BLaER1 (cell line): Measurements from ENCODE around the gene MCOLN1.
A peak's percentile ranks its signal among the peaks of the same experiment; 100 is the strongest.

Experiments
- H3K27ac ChIP-seq: shearing (Covaris generic); formaldehyde crosslinking; 2 replicates; pipeline ENCODE4 v1.8.1; 2022
- H3K27me3 ChIP-seq: shearing (Covaris generic); formaldehyde crosslinking; 2 replicates; pipeline ENCODE4 v1.8.1; 2022
- H3K36me3 ChIP-seq: shearing (Covaris generic); formaldehyde crosslinking; 2 replicates; pipeline ENCODE4 v1.8.1; 2022
- H3K4me1 ChIP-seq: shearing (Covaris generic); formaldehyde crosslinking; 2 replicates; pipeline ENCODE4 v1.8.1; 2022
- H3K4me2 ChIP-seq: shearing (Covaris generic); formaldehyde crosslinking; 2 replicates; pipeline ENCODE4 v1.8.1; 2022
- H3K4me3 ChIP-seq: shearing (Covaris generic); formaldehyde crosslinking; 2 replicates; pipeline ENCODE4 v1.8.1; 2022
- H3K9ac ChIP-seq: shearing (Covaris generic); formaldehyde crosslinking; 2 replicates; pipeline ENCODE4 v1.8.1; 2022
- H3K9me3 ChIP-seq: shearing (Covaris generic); formaldehyde crosslinking; 2 replicates; pipeline ENCODE4 v1.8.1; 2022
- H4K20me1 ChIP-seq: shearing (Covaris generic); formaldehyde crosslinking; 2 replicates; pipeline ENCODE4 v1.8.1; 2022
- Cebpa-rat ChIP-seq: shearing (Covaris generic); IDR thresholded peaks from 2 replicates; pipeline ENCODE4 v1.8.1; 2022

The MCOLN1 gene

GRCh38 chr19:7540761-7541474, 18.5 kb downstream of the MCOLN1 start:
- no peak overlapping the region for H3K27ac ChIP-seq
- TF ChIP-seq Cebpa-rat: no peak
- H4K20me1 ChIP-seq: no peaks in the 10 kb centered on the region
- H3K36me3 ChIP-seq: peaks cover 52% of the 10 kb centered on the region
- H3K9me3 ChIP-seq: no peaks in the 10 kb centered on the region
- H3K4me3 ChIP-seq: peak overlapping the region; percentile 28; the same call in 1 of the 2 replicates
- H3K27me3 ChIP-seq: no peaks in the 10 kb centered on the region
- H3K9ac ChIP-seq: no peak overlapping the region
- peak overlapping the region; percentile 80 for H3K4me2 ChIP-seq
- peaks cover 53% of the 10 kb centered on the region for H3K4me1 ChIP-seq

- Histone ChIP-seq H3K27ac (no peak overlapping the region), H3K36me3 (peaks cover 57% of the 10 kb centered on the region), H3K4me3 (no peak overlapping the region), H4K20me1 (no peaks in the 10 kb centered on the region), H3K27me3 (no peaks in the 10 kb centered on the region), H3K9ac (no peak overlapping the region), H3K4me2 (peak overlapping the region; percentile 80), H3K9me3 (no peaks in the 10 kb centered on the region), H3K4me1 (peaks cover 48% of the 10 kb centered on the region)
- no peak for TF ChIP-seq Cebpa-rat
Measured at GRCh38 chr19:7541475-7541824, 19.0 kb downstream of the MCOLN1 start.

- H3K4me1 ChIP-seq: peaks cover 44% of the 10 kb centered on the region
- no peaks in the 10 kb centered on the region for H3K27me3 ChIP-seq
- no peaks in the 10 kb centered on the region for H4K20me1 ChIP-seq
- no peak overlapping the region for H3K27ac ChIP-seq
- no peak for TF ChIP-seq Cebpa-rat
- no peak overlapping the region for H3K9ac ChIP-seq
- peak overlapping the region; percentile 80 for H3K4me2 ChIP-seq
- no peaks in the 10 kb centered on the region for H3K9me3 ChIP-seq
- H3K36me3 ChIP-seq: peaks cover 58% of the 10 kb centered on the region
- no peak overlapping the region for H3K4me3 ChIP-seq
Measured at GRCh38 chr19:7541828-7542443, 19.5 kb downstream of the MCOLN1 start.

- Histone ChIP-seq H3K27me3 (no peaks in the 10 kb centered on the region), H3K9me3 (no peaks in the 10 kb centered on the region), H3K4me2 (no peak overlapping the region), H3K9ac (no peak overlapping the region), H4K20me1 (no peaks in the 10 kb centered on the region), H3K27ac (no peak overlapping the region), H3K4me1 (peaks cover 40% of the 10 kb centered on the region), H3K4me3 (no peak overlapping the region), H3K36me3 (peaks cover 51% of the 10 kb centered on the region)
- no peak for TF ChIP-seq Cebpa-rat
Measured at GRCh38 chr19:7542556-7543348, 20.3 kb downstream of the MCOLN1 start.

GRCh38 chr19:7544626-7545025, 22.2 kb downstream of the MCOLN1 start:
- peak overlapping the region; percentile 38; the same call in 1 of the 2 replicates for H3K9ac ChIP-seq

GRCh38 chr19:7545300-7545699, 22.9 kb downstream of the MCOLN1 start:
- Histone ChIP-seq H3K9ac (0 out of 2 replicates have a peak overlapping the region, but pooled peaks have one; percentile 38), H3K9me3 (no peaks in the 10 kb centered on the region), H4K20me1 (no peaks in the 10 kb centered on the region), H3K4me1 (peaks cover 36% of the 10 kb centered on the region), H3K27me3 (no peaks in the 10 kb centered on the region), H3K36me3 (peaks cover 39% of the 10 kb centered on the region), H3K4me2 (peak overlapping the region; percentile 66), H3K27ac (no peak overlapping the region; the same call in 1 of the 2 replicates), H3K4me3 (no peak overlapping the region)
- TF ChIP-seq Cebpa-rat: no peak

More at GRCh38 chr19:7544626-7545025, 22.2 kb downstream of the MCOLN1 start:
- no peak for TF ChIP-seq Cebpa-rat
- H3K4me2 ChIP-seq: peak overlapping the region; percentile 66
- H3K9me3 ChIP-seq: no peaks in the 10 kb centered on the region
- no peaks in the 10 kb centered on the region for H3K27me3 ChIP-seq
- H3K36me3 ChIP-seq: peaks cover 37% of the 10 kb centered on the region
- H3K4me3 ChIP-seq: no peak overlapping the region
- no peaks in the 10 kb centered on the region for H4K20me1 ChIP-seq
- peak overlapping the region; percentile 58 for H3K27ac ChIP-seq
- H3K4me1 ChIP-seq: peaks cover 40% of the 10 kb centered on the region

- Histone ChIP-seq H3K9ac (no peak overlapping the region), H3K4me2 (no peak overlapping the region), H3K36me3 (peaks cover 44% of the 10 kb centered on the region), H3K4me1 (peaks cover 30% of the 10 kb centered on the region), H3K27ac (no peak overlapping the region), H4K20me1 (no peaks in the 10 kb centered on the region), H3K9me3 (no peaks in the 10 kb centered on the region), H3K27me3 (no peaks in the 10 kb centered on the region), H3K4me3 (no peak overlapping the region)
- no peak for TF ChIP-seq Cebpa-rat
Measured at GRCh38 chr19:7545904-7546303, 23.5 kb downstream of the MCOLN1 start.

- Histone ChIP-seq H3K4me3 (no peak overlapping the region), H3K4me1 (peaks cover 19% of the 10 kb centered on the region), H3K9ac (no peak overlapping the region), H3K27me3 (no peaks in the 10 kb centered on the region), H3K36me3 (peaks cover 45% of the 10 kb centered on the region), H4K20me1 (no peaks in the 10 kb centered on the region), H3K27ac (no peak overlapping the region), H3K9me3 (no peaks in the 10 kb centered on the region), H3K4me2 (no peak overlapping the region)
- no peak for TF ChIP-seq Cebpa-rat
Measured at GRCh38 chr19:7547159-7547558, 24.7 kb downstream of the MCOLN1 start.

GRCh38 chr19:7549429-7550148, 27.2 kb downstream of the MCOLN1 start:
- no peak for TF ChIP-seq Cebpa-rat
- H3K27me3 ChIP-seq: no peaks in the 10 kb centered on the region
- no peaks in the 10 kb centered on the region for H4K20me1 ChIP-seq
- H3K9me3 ChIP-seq: no peaks in the 10 kb centered on the region
- H3K9ac ChIP-seq: no peak overlapping the region
- H3K4me3 ChIP-seq: no peak overlapping the region
- no peak overlapping the region for H3K27ac ChIP-seq
- H3K36me3 ChIP-seq: peaks cover 42% of the 10 kb centered on the region
- peaks cover 14% of the 10 kb centered on the region for H3K4me1 ChIP-seq
- no peak overlapping the region for H3K4me2 ChIP-seq
